ENCODE data around the gene OR52B6.
A peak's percentile ranks its signal among the peaks of the same experiment; 100 is the strongest.
"Not testable (repeated sequence)": the region's sequence is repeated elsewhere in the genome, so short reads cannot be mapped to it uniquely, and the experiment has no call there.

OR52B6 gene

DNA sequence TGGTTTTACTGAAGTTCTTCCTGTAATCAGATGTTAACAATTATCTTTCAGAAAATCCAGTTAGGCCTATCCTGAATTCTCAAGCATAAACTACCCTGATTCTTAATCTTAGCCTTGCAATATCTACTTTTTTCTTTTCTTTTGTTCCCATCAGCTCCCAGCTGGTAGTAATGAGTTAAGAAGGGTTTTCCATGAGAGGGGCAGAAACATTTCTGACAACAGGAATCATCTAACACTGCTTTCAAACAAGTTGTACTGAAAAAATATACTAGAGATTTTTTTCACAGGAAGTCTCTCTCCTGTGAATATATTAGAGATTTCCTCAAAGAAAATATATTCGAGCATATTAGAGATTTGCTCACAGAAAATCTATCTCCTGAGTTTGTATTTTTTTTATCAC, 12.5 kb downstream of the OR52B6 start:
- DNase-seq (ENCODE audit: low read depth in 1 of 2, low spot score in 1 of 2): no peak

DNA sequence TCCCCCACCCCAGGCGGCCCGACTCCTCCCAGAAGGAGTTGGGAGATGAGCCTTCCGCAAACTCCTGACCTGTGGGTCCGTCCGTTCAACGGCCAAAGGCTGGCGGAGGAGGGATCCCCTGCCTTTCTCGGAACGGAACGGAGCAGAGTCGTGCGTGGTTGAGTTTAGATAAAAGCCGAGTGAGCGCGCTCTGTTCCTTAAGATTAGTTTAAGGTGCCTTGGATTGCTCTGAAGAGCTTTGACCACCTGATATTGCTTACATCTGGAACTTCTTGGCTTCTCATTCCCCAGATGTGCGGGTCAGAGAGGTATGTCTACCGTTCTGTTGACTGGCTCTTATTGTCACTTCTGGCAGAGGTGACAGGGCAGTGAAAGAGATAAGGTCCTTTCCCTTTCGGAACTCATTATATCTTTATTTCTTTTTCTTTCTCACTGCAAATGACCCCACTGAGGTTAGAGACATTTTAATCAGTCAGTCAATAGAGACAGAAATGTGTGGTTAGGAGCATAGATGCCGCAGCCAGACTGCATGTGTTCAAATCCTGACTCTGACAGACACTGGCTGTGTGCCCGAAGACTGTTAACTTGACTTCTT, 16.0 kb downstream of the OR52B6 start, which contains the start of gene TRIM6:
TSS of gene TRIM6 (plus strand) at position 31 of the 595 bp plus-strand sequence. CDS start at position 292, 261 bp downstream.
- DNase-seq (ENCODE audit: low read depth in 1 of 2, low spot score in 1 of 2): no peak

DNA sequence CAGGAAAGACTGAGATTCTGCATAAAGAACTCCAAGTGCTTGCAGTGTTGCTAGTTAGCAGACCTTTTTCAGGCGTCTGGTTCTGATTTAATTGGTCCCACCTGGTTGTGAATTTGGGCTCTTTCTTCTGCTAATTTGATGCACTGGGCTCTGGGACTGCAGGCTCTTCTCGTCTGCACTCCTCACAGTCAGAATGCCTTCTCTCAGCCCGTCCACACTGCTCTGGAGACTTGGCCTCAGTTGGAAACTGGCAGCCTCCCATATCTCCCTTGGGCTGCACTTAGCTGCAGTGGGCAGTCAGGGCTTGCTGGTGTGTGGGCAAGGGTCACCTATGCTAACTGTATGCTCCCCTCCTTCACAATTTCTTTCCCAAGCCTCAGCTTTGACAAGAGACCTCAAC, 17.3 kb downstream of the OR52B6 start:
- DNase-seq (ENCODE audit: low read depth in 1 of 2, low spot score in 1 of 2): no peak

DNA sequence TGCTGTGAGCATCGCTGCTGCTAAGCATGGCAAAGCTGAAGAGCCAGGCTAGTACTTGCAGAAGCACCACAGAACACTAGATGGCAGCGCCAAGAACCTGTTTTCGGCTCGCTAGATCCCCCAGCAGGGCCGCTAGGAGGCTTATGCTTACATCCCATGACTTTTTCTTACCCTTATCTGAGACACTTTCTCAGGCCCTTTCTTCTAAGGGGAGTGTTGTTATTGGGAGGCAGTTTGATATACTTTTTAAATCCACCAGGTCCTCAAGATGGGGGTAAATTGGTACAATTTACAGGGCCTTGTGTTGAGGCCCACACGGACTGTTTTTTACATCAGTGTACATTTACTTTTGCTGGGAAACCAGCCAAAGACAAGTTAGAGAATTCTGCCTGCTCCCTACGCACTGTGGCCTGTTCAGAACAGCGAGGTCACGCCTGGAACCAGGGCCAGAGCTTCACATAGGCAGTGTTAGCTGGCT, 19.7 kb downstream of the OR52B6 start:
- peak; percentile 16 to 33 for DNase-seq (ENCODE audit: low read depth in 1 of 2, low spot score in 1 of 2)

DNA sequence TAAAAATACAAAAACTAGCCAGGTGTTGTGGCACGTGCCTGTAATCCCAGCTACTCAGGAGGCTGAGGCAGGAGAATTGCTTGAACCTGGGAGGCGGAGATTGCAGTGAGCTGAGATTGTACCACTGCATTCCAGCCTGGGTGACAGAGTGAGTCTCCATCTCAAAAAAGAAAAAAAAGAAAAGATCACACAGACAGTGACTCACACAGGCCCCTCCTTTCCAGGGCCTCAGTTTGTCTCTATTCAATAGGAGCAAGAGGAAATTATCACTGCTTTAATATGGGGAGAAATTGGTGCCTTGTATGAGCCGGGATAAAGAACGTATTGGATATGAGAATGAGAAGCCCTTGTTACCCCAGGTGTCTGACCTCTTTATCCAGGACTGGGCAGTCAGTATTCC, 22.1 kb downstream of the OR52B6 start:
- DNase-seq (ENCODE audit: low read depth in 1 of 2, low spot score in 1 of 2): not testable (repeated sequence)

DNA sequence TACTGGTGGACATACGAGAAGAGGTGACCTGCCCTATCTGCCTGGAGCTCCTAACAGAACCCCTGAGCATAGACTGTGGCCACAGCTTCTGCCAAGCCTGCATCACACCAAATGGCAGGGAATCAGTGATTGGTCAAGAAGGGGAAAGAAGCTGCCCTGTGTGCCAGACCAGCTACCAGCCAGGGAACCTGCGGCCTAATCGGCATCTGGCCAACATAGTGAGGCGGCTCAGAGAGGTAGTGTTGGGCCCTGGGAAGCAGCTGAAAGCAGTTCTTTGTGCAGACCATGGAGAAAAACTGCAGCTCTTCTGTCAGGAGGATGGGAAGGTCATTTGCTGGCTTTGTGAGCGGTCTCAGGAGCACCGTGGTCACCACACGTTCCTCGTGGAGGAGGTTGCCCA, 22.6 kb downstream of the OR52B6 start:
- no peak for DNase-seq (ENCODE audit: low read depth in 1 of 2, low spot score in 1 of 2)

DNA sequence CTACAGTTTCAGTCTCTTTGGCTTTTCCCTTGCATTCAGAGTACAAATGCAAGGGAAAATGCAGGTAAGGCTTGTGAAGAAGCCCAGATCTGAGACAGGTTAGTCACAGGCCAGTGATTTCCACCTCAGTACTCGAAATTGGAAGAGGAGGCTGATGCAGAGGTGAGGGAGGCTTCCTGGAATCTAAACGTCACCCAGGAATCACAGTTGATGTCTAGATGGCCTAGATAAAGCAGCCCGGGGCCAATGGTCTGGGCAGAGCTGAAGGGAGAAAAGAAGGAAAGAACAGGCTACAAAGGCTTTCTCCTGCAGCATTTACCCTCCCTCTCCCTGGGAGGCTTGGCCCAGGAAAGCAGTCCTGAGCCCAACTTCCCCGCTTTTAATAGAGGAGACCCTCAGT, 24.2 kb downstream of the OR52B6 start:
- no peak for DNase-seq (ENCODE audit: low read depth in 1 of 2, low spot score in 1 of 2)

DNA sequence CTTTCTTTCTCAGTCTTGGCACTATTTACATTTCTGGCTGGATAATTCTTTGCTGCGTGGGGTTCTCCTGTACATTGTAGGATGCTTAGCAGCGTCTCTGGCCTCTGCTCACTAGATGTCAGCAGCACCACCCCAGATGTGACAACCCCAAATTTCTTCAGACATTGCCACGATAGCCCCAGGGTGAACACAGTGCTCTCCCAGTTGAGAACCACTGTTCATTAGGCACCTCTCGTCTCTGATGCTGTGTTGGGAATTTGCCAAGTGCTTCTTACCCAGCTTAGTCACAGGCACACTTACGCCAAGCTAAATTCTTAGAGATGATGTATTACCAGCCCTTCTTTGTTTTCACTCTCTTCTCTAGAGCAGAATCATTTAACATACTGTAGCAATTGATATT, 25.2 kb downstream of the OR52B6 start:
- no peak for DNase-seq (ENCODE audit: low read depth in 1 of 2, low spot score in 1 of 2)

DNA sequence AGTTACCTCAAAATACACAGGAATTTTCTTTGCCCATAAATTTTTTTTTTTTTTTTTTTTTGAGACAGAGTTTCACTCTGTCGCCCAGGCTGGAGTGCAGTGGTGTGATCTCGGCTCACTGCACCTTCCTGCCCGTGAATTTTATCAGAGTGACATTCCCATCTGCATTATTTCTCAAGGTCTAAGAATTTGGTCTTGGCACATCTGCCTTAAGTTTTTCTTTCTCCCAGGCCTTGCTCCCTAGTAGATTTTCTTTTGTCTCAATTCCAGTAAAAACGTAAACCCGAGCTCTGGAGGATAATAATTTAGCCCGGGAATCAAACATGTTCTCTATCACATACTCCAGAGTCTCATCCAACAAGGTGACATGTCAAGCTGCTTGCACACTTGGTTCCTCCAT, 28.1 kb downstream of the OR52B6 start:
- DNase-seq (ENCODE audit: low read depth in 1 of 2, low spot score in 1 of 2): no peak

DNA sequence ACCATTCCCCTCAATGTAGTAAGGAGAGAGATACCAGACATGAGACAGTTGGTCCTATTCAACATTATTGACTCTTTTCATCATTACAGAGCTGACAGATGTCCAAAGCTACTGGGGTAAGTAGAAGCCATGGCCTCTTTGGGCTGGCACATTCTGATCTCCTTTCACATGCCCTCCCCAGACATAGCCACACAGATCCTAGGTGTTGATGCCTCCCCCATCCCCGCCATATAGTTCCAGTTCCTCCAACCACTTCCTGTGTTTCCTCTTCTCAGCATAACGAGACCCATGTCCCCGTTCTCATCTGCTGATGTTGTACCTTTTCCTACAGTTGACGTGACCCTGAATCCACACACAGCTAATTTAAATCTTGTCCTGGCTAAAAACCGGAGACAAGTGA, 29.8 kb downstream of the OR52B6 start:
- no peak for DNase-seq (ENCODE audit: low read depth in 1 of 2, low spot score in 1 of 2)

DNA sequence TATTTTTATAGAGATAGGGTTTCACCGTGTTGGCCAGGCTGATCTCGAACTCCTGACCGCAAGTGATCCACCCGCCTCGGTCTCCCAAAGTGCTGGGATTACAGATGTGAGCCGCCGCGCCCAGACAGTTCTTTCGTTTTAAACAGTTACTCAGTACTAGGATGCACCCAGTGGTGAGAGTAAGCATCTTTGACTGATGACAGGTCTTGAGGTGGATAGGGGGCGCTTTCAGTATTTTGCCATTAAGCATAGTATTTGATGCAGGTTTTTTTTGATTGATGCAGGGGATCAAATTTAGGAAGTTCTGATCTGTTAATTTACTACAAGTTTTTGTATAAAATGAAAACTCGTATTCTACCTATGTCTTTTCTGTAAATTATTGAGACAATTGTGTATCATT, 30.9 kb downstream of the OR52B6 start:
- no peak for DNase-seq (ENCODE audit: low read depth in 1 of 2, low spot score in 1 of 2)

DNA sequence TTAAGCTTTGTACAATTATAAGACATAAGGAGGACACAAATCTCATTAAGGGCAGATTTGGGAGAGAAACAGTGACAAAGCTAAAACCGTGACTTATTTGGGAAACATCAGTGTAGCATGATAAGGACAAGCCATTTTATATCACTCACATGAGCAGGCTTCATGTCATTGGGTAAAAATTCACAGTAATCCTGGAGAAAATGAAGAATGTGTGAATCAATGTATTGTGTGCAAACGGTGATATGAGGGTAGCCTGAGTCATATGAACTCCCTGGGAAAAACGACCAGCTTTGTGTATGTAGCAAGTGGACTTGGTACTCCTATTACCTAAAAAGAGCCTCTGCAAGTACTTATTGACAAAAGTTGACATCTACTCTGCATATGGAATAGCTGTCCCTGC, 38.1 kb downstream of the OR52B6 start:
- no peak for DNase-seq (ENCODE audit: low read depth in 1 of 2, low spot score in 1 of 2)

DNA sequence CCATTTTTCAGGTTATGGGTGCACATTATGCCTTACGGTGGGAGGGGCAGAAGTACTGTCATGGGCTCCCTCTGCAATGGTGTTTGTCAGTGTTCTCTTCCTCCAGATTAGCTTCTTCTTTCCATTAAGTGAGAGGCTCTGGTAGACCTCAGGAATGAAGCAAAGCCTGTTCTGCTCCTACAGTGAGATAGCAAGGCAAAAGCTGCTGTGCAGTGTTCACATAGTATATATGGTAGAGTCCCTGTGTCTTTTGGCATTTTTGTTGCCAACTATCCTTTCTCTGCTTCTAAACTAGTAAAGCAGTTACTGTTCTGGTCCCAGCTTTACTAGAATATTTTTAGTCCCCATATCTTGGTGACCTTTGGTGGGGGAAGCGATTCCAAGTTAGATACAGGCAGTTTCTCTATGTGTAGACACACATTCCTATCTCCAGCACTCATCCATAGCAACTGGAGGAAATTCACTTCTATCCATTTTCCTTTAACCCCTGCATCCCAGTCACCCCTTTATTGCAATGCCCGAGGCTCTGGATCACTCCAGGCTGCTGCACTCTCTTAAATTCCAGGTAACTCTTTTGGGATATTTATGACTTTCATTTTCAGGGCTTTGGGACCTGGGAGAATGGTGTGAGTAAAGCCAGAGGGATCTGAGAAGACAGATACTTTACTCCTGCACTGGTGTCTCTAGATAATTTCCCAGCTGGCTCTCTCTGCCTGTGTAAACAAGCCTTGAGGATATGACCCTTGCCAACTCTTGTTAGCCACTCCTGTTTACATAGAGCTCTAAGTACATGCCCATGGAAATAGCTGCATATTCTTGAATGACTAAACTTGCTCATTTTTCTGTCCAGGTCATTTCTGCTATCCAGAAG, 40.2 kb downstream of the OR52B6 start:
- DNase-seq (ENCODE audit: low read depth in 1 of 2, low spot score in 1 of 2): no peak

DNA sequence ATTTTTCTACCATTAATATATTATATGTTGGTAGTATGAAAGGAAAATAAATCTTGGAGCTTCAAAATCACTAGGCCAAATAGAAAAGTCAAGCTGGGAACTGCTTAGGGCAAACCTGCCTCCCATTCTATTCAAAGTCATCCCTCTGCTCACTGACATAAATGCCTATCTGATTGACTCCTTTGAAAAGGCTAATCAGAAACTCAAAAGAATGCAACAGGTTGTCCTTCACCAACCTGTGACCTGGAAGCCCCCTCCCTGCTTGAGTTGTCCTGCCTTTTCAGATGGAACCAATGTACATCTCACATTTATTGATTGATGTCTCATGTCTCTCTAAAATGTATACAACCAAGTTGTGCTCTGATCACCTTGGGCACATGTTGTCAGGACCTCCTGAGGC, 40.9 kb downstream of the OR52B6 start:
- no peak for DNase-seq (ENCODE audit: low read depth in 1 of 2, low spot score in 1 of 2)

DNA sequence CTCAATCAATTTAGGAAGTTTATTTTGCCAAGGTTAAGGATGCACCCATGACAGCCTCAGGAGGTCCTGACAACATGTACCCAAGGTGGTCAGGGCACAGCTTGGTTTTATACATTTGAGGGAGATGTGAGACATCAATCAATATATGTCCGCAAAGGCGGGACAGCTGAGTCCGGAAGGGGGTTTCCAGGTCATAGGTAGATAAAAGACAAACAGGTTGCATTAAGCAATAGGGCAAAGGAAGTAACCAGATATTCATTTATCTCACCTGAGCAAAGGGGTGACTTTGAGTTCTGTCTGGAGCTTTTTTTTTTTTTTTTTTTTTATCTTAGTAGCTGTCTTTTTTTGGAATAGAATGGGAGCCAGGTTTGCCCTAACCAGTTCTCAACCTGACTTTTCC, 42.1 kb downstream of the OR52B6 start:
- no peak for DNase-seq (ENCODE audit: low read depth in 1 of 2, low spot score in 1 of 2)

DNA sequence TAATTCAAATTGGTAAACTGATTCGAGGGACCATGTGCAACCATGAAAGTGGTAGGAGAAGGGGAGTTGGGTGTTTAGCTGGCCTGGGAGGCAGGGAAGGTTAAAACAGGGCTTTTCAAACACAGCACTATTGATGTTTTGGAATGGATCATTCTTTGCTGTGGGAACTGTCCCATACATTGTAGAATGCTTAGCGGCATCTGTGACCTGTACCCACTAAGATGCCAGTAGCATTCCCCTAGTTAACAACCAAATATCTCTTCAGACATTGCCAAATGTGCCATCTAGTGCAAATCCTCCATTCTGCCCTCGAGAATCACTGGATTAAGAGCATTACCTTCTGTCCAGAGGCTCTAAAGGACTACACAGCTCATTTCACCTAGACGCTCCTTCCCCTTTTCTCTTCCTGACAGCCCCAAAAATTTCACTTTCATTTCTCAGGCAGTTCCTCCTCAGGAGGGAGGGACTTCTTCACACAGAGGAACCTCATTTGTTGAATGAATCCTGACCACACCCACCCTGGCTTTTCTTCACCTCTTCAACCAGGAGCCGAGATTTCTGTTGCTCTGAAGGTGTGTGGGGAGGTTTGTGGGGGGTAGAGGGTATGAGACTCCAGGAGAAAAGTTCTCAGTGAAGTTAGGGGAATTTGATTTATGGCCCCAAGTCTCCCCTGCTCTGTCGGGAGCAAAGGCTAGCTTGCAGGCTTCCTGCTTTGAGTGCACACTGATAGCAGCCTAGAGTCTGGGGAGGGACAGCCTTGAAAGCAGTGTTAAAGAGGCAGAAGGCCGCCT, 44.0 kb downstream of the OR52B6 start, which contains the start of gene TRIM34:
TSS of gene TRIM34 (plus strand) at position 513 of the 791 bp plus-strand sequence. CDS start 7,331 bp downstream, outside the sequence.
- DNase-seq (ENCODE audit: low read depth in 1 of 2, low spot score in 1 of 2): peak; percentile 16 to 59

DNA sequence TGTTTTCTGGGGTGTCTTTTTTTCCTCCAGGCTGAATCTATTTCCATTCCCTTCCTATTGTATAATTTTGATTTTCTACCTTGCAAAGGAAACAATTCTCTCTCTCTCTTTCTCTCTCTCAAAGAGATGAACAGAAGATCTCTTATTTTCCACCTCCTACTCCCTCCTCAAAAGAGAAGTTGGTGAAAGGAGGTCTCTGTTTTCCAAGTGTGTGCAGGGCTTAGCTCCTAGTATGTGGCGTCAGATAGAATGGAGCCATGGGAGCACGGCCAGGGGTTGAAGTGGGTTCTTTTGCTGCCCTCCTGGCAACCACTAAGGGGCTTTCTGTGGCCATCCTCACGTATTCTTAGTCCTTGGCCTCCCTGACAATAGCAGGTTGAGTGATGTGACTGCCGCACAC, 44.6 kb downstream of the OR52B6 start:
- DNase-seq (ENCODE audit: low read depth in 1 of 2, low spot score in 1 of 2): no peak

DNA sequence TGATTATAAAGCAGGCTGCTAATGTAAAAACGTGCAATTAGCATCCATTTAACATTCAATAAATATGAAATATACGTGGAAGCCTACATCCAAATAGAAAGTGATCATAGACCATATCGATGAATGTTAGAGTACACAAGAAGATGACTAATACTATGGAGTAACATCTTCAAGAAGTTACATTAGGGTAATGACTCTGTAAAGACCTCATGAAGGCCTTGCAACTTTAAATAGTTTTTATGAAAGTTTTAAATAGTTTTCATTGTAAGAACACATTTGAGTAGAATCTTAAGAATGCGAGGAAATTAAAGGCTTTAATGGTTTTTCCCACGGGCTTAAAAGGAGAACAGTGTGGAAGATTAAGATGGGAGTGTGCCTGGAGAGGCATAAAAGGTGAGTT, 45.5 kb downstream of the OR52B6 start:
- no peak for DNase-seq (ENCODE audit: low read depth in 1 of 2, low spot score in 1 of 2)

DNA sequence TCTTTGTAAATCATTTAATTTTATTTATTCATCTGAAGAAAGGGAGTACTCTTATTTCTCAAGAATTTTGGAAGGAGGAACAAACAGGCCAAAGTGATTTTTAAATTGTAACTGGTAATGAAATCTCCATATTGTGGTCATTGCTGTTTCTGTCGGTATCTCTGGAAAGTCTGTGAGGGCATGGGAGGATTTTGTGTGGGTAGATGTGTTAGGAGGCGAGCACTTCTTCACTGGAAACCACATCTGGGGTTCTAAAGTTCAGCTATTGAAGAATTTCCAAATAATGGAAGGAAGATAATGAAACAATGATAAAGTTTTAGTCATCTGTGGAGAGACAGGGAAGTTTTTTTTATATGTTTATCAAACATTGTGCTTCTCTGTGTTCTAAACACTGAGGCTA, 50.7 kb downstream of the OR52B6 start:
- no peak for DNase-seq (ENCODE audit: low read depth in 1 of 2, low spot score in 1 of 2)
